ENCODE measurements around the gene REG3G. TPM values are rescaled to one million over a fixed set of nuclear protein-coding genes. Genes with fewer than 3 reads are reported as not detected.
"Not testable (repeated sequence)": the region's sequence is repeated elsewhere in the genome, so short reads cannot be mapped to it uniquely, and the experiment has no call there.

The REG3G gene
- total RNA-seq, 1 donor from 2014 or later = not detected

GRCh38 chr2:79041032-79041448 lies 15.5 kb downstream of the REG3G start:
- no peaks in the 10 kb centered on the region for H3K9me3 Mint-ChIP-seq (ENCODE audit: unreplicated experiment)
- H3K4me3 Mint-ChIP-seq (ENCODE audit: unreplicated experiment) = no peak overlapping the region
- DNase-seq (ENCODE audit: low spot score) = no peak
- H3K27me3 Mint-ChIP-seq (ENCODE audit: unreplicated experiment) = peaks cover 2% of the 10 kb centered on the region
- TF ChIP-seq CTCF (IDR thresholded peaks at IDR 0.05; ENCODE audit: unreplicated experiment) = peak; percentile 76
- no peaks in the 10 kb centered on the region for H3K4me1 Mint-ChIP-seq (ENCODE audit: unreplicated experiment)
- H3K27ac Mint-ChIP-seq (ENCODE audit: unreplicated experiment) = no peak overlapping the region
- H3K36me3 Mint-ChIP-seq (ENCODE audit: low read depth, unreplicated experiment) = no peaks in the 10 kb centered on the region

GRCh38 chr2:79053486-79053885 lies 28.0 kb downstream of the REG3G start:
- not testable (repeated sequence) for H3K36me3 Mint-ChIP-seq (ENCODE audit: low read depth, unreplicated experiment); H3K4me3 Mint-ChIP-seq (ENCODE audit: unreplicated experiment); H3K27ac Mint-ChIP-seq (ENCODE audit: unreplicated experiment); H3K9me3 Mint-ChIP-seq (ENCODE audit: unreplicated experiment); DNase-seq (ENCODE audit: low spot score); H3K4me1 Mint-ChIP-seq (ENCODE audit: unreplicated experiment); H3K27me3 Mint-ChIP-seq (ENCODE audit: unreplicated experiment)

- not testable (repeated sequence) for DNase-seq (ENCODE audit: low spot score); H3K9me3 Mint-ChIP-seq (ENCODE audit: unreplicated experiment); H3K36me3 Mint-ChIP-seq (ENCODE audit: low read depth, unreplicated experiment); H3K27me3 Mint-ChIP-seq (ENCODE audit: unreplicated experiment); H3K4me3 Mint-ChIP-seq (ENCODE audit: unreplicated experiment); H3K27ac Mint-ChIP-seq (ENCODE audit: unreplicated experiment); H3K4me1 Mint-ChIP-seq (ENCODE audit: unreplicated experiment)
Measured at GRCh38 chr2:79054769-79055168, 29.3 kb downstream of the REG3G start.

- no peak for TF ChIP-seq CTCF (IDR thresholded peaks at IDR 0.05; ENCODE audit: unreplicated experiment)
- H3K36me3 Mint-ChIP-seq (ENCODE audit: low read depth, unreplicated experiment) = no peaks in the 10 kb centered on the region
- no peaks in the 10 kb centered on the region for H3K9me3 Mint-ChIP-seq (ENCODE audit: unreplicated experiment)
- H3K27ac Mint-ChIP-seq (ENCODE audit: unreplicated experiment) = no peak overlapping the region
- no peak for DNase-seq (ENCODE audit: low spot score)
- H3K4me1 Mint-ChIP-seq (ENCODE audit: unreplicated experiment) = no peaks in the 10 kb centered on the region
- no peaks in the 10 kb centered on the region for H3K27me3 Mint-ChIP-seq (ENCODE audit: unreplicated experiment)
- no peak overlapping the region for H3K4me3 Mint-ChIP-seq (ENCODE audit: unreplicated experiment)
Measured at GRCh38 chr2:79065201-79065600, 39.7 kb downstream of the REG3G start.

- no peaks in the 10 kb centered on the region for H3K36me3 Mint-ChIP-seq (ENCODE audit: low read depth, unreplicated experiment)
- H3K27me3 Mint-ChIP-seq (ENCODE audit: unreplicated experiment) = no peaks in the 10 kb centered on the region
- H3K27ac Mint-ChIP-seq (ENCODE audit: unreplicated experiment) = no peak overlapping the region
- H3K4me3 Mint-ChIP-seq (ENCODE audit: unreplicated experiment) = no peak overlapping the region
- no peak for TF ChIP-seq CTCF (IDR thresholded peaks at IDR 0.05; ENCODE audit: unreplicated experiment)
- no peaks in the 10 kb centered on the region for H3K4me1 Mint-ChIP-seq (ENCODE audit: unreplicated experiment)
- H3K9me3 Mint-ChIP-seq (ENCODE audit: unreplicated experiment) = no peaks in the 10 kb centered on the region
- DNase-seq (ENCODE audit: low spot score) = no peak
Measured at GRCh38 chr2:79071078-79071477, 45.6 kb downstream of the REG3G start.

Other genes with a start within 250 kb of the REG3G start
- not detected for gene REG1B, start 62.3 kb downstream of the REG3G start, total RNA-seq (ENCODE audit: unreplicated experiment)
- gene REG1A, start 94.8 kb downstream of the REG3G start, total RNA-seq (ENCODE audit: unreplicated experiment) = not detected
- not detected for gene REG3A, start 134.1 kb downstream of the REG3G start, total RNA-seq (ENCODE audit: unreplicated experiment)

Data from endothelial cell (in vitro differentiated cells).